ENCODE results near the gene LARP1. TPM values are rescaled to one million over a fixed set of nuclear protein-coding genes. Genes with fewer than 3 reads are reported as not detected.

LARP1 gene
- total and polyA plus RNA-seq, 9 of the 15 experiments (the other 6 are each of a cell fraction or from before 2014, with no cell fraction given), result 22.6 to 300 (median 92.0) TPM

- no TSS peak for BruUV-seq (replicated peaks)
- H3K27me3 ChIP-seq (ENCODE audit: control insufficient read depth in 2 of 2, insufficient read depth in 2 of 2, low read length in 2 of 2), result no peaks in the 10 kb centered on the region
- H3K36me3 ChIP-seq (ENCODE audit: control insufficient read depth, insufficient read depth, low read length), result no peaks in the 10 kb centered on the region
- intact Hi-C loops (cut with micrococcal nuclease), result no loop called here
- no peak overlapping the region for H3K27ac ChIP-seq (ENCODE audit: extremely low read depth, low read depth, low read length)
- FAIRE-seq (no peak), DNase-seq (ENCODE audit: extremely low read depth in 1 of 4, low spot score in 3 of 4) (no peak), ATAC-seq (no peak)
- H4K20me1 ChIP-seq (replicated peaks; ENCODE audit: control insufficient read depth, insufficient read depth, low read length), result no peaks in the 10 kb centered on the region
- H3K79me2 ChIP-seq (ENCODE audit: control insufficient read depth, insufficient read depth, low read length), result no peaks in the 10 kb centered on the region
- in situ Hi-C loops (cut with MboI), result no loop called here
- TF ChIP-seq BDP1 (IDR thresholded peaks at IDR 0.05; ENCODE audit: insufficient read depth, insufficient read length) (no peak), PKNOX1 (IDR thresholded peaks at IDR 0.05) (0 out of 2 replicates have a peak, but pooled peaks have one; percentile 25)
- H2AFZ ChIP-seq (ENCODE audit: low read depth, low read length), result no peak overlapping the region; the same call in 1 of the 2 replicates
- no peak overlapping the region for H3K4me2 ChIP-seq (ENCODE audit: insufficient read depth, low read length)
- ChIA-PET CTCF (ENCODE audit: low intra/inter-chr PET ratio) (no interaction called here), POLR2A (interaction anchor here (0.9 kb wide), 2 partner anchors 26 to 32 kb away, joined by 3 read pairs; no protein-coding TSS in a partner anchor)
- WGBS (ENCODE audit: insufficient coverage, low coverage, missing lambda C conversion rate), result 42% methylated on average over 5 of the region's 5 CpGs
- no peak overlapping the region; a peak in 1 of 4 replicates for H3K9ac ChIP-seq (ENCODE audit: insufficient read depth in 1 of 2, low read depth in 2 of 2, low read length in 2 of 2)
- no peaks in the 10 kb centered on the region for H3K9me1 ChIP-seq (ENCODE audit: control insufficient read depth, insufficient read depth, low read length)
- peaks cover 4 to 10% of the 10 kb centered on the region in 2 experiments; a peak in 4 of 5 replicates for H3K4me1 ChIP-seq (replicated peaks in 1 of 2; ENCODE audit: control insufficient read depth in 2 of 2, insufficient read depth in 2 of 2, low read length in 2 of 2)
- H3K4me3 ChIP-seq, result no peak overlapping the region
- no peaks in the 10 kb centered on the region for H3K9me3 ChIP-seq (replicated peaks; ENCODE audit: control insufficient read depth, insufficient read depth, low read depth, low read length)
Measured at GRCh38 chr5:154721481-154722058, 33.6 kb upstream of the LARP1 start.

- BruUV-seq (replicated peaks), result no TSS peak
- Histone ChIP-seq H3K4me1 (replicated peaks in 1 of 2; ENCODE audit: control insufficient read depth in 2 of 2, insufficient read depth in 2 of 2, low read length in 2 of 2) (peaks cover 4 to 10% of the 10 kb centered on the region in 2 experiments; a peak in 4 of 5 replicates), H3K36me3 (ENCODE audit: control insufficient read depth, insufficient read depth, low read length) (no peaks in the 10 kb centered on the region), H4K20me1 (replicated peaks; ENCODE audit: control insufficient read depth, insufficient read depth, low read length) (no peaks in the 10 kb centered on the region), H2AFZ (ENCODE audit: low read depth, low read length) (no peak overlapping the region; the same call in 1 of the 2 replicates), H3K9ac (ENCODE audit: insufficient read depth in 1 of 2, low read depth in 2 of 2, low read length in 2 of 2) (no peak overlapping the region), H3K9me1 (ENCODE audit: control insufficient read depth, insufficient read depth, low read length) (no peaks in the 10 kb centered on the region), H3K4me3 (no peak overlapping the region), H3K27ac (ENCODE audit: extremely low read depth, low read depth, low read length) (no peak overlapping the region), H3K27me3 (ENCODE audit: control insufficient read depth in 2 of 2, insufficient read depth in 2 of 2, low read length in 2 of 2) (no peaks in the 10 kb centered on the region), H3K4me2 (ENCODE audit: insufficient read depth, low read length) (no peak overlapping the region), H3K79me2 (ENCODE audit: control insufficient read depth, insufficient read depth, low read length) (no peaks in the 10 kb centered on the region), H3K9me3 (replicated peaks; ENCODE audit: control insufficient read depth, insufficient read depth, low read depth, low read length) (no peaks in the 10 kb centered on the region)
- in situ Hi-C loops (cut with MboI), result no loop called here
- WGBS (ENCODE audit: insufficient coverage, low coverage, missing lambda C conversion rate), result 54% methylated on average over 4 of the region's 4 CpGs
- FAIRE-seq, result no peak
- CTCF ChIA-PET (ENCODE audit: low intra/inter-chr PET ratio), result no interaction called here
- ATAC-seq, result no peak
- DNase-seq (ENCODE audit: extremely low read depth in 1 of 4, low spot score in 3 of 4), result no peak
- intact Hi-C loops (cut with micrococcal nuclease), result no loop called here
- POLR2A ChIA-PET, result interaction anchor here (0.9 kb wide), 1 partner anchor 31 kb away, joined by 3 read pairs; no protein-coding TSS in a partner anchor
- no peak for TF ChIP-seq NFE2L1 (tag; IDR thresholded peaks at IDR 0.05; ENCODE audit: borderline replicate concordance, low read depth)
- TF ChIP-seq XRCC3 (IDR thresholded peaks at IDR 0.05), result no peak
- TF ChIP-seq NEUROD1 (IDR thresholded peaks at IDR 0.05; ENCODE audit: borderline replicate concordance, low read depth, low read length, partially characterized antibody), result no peak
- TF ChIP-seq PHB2 (IDR thresholded peaks at IDR 0.05; ENCODE audit: low read depth), result no peak
Measured at GRCh38 chr5:154722097-154722496, 33.1 kb upstream of the LARP1 start.
